HG03097 (cell line): ENCODE results near the gene TMEM164.

Source experiments
- ATAC-seq: cut with Tn5 transposase; IDR thresholded peaks from one replicate; pipeline ENCODE4 v1.9.1; 2021; ENCODE audit not compliant: unreplicated experiment, low FRiP score

Gene TMEM164

DNA sequence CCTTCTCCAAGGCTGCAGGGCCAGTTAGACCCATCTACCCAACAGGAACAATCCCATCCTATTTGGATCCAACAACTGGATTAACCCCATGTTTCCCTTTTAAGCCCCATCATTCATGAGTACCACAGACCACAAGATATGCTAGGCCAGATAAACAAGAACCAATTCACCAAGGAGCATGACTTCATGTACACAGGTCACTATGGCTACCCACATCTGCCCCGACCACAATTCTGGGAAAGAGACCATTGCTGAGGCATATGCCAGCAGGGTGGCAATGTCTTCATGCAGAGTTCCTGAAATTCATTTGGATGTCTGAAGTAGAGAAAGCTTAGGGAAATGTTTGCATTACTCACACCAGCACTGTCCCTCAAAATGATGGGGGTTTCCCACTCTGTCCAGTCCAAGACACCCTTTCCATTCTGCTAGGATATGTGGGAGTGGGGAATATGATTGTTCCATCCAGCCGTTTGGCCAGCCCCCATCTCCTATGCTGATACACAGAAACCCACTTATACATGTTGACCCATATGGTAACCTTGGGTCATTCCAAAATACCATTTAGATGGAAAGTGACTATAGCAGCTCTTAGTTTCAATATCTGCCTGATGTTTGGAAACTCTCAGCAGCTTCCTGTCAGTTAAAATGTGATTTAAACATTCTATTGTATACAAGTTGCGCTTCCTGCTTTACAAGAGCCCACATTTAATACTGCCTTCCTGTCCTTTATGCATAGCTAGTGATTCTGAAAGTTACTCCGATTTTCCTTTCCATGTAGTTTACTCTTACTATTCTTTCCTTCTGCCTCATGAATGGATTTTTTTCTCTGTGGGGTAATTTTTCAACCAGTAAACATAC is 186.0 kb downstream of the TMEM164 start:
- ATAC-seq, result no peak

DNA sequence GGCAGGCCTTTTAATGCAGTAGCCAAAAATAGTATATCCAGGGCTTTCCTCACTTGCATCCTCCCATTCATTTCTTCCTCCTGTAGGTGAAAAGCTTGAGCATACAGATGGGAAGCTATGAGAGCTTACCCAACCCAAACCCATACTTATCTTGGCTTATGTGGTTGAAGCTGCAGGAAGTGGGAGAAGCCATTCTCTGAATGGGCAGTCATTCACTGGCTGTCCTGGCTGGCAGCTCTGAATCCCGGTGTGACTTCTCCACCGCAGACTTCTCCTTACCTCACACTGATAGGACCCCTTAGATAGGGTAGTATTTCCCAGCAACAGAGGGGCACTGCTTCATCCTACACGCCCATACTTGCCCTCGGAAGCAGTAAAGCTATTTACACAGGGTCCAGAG is 189.6 kb downstream of the TMEM164 start:
- ATAC-seq, result no peak

DNA sequence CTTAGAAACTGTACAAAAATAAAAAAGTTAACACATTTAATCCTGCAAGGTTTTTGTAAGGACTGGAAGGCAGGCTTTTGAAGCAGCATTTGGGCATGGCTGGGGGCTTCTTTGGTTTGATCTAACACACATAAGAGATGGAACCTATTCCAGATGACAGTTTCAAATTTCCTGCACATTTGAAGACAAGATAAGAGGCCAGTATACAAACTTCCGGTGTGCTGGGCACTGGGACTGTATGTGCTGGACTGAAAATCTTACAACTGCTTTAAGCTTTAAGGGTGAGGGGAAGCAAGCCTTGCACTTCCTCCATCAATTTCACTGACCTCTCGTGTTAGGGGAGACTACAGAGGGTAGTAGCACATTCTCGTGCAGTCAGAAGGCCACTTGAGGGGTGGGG is 192.1 kb downstream of the TMEM164 start:
- no peak for ATAC-seq

DNA sequence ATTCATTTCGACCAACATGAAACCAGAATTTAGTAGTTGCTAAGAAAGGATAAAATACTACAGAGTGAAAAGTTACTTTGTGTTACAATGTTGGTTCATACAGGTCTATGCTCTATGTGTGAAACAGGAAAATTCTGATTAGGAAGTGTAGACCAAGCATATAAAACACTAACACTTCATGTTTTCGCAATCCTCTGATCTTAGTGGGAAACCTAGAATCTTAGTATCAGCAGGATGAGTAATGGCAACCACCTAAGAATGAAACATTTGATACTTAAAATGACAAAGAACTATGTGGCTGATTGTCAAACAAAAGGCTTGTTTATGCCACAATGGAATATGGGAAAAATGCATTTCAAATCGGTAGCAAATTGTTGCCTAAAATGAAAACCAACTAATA is 198.9 kb downstream of the TMEM164 start:
- no peak for ATAC-seq

DNA sequence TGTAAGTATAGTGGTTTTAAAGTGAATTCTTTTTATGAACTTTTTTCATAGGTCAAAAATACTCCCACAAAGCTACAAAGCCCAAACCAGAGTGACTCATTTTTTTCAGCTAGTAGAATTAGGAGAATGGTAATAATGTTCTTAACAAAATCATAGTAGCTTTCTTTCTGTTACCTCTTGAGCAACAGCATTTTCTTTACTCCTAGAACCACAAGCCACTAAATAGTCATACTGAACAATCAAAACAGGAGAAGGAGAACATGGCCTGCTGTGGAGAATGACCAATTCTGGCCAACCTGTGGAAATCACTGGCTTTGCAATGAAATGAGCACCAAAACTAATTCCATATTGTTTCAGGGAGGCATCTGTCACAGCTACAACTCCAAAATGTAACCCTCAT is 202.1 kb downstream of the TMEM164 start:
- ATAC-seq, result no peak

DNA sequence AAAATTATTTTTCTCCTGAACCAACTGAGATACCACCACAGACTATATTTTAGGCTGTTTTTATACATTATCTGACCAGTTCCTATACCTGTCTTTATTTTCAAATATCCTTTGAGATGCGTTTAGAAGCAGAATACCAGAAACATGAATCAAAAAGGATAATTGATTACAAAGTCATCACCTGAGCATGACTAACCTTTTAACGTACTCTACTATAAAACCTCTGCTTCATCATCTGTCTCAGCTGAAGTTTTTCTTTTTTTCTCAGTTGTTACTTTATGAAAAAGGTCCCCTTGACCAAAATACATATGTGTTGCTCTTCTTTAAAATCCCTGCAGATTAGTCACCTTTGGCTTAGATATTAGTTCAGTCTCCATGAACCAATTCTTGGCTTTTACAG is 205.2 kb downstream of the TMEM164 start:
- no peak for ATAC-seq

DNA sequence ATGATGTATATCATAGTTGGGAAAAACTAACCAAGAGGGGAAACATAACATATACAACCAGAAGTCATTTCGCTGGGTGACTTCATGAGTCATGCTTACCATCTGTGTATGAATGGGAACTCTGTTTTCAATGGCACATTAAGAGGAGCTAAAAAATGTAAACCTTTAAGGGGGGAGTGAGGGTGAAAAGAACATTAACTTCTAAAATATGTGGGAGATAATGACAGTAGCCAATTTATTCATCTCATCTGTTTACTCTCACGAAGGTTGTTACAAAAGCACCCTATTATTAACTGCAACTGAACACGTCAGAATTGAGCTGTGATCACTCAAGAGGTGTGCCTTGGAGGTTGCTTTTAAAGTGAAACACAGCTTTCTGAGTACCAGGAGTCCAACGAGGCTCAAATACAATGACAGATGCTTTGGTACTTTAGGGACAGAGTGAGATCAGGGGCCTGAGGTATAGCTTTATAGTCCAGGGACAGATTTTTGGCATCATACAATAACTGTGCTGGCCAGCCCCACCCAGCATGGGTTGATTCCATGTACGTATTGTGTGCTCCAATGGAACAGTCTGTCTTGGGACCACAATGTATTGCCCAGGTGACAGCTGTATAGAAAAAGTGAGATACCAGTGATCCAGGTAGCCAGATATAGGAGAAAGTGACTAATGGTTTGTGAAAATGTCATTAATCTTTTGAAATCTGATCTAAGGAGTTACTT is 207.7 kb downstream of the TMEM164 start:
- no peak for ATAC-seq

DNA sequence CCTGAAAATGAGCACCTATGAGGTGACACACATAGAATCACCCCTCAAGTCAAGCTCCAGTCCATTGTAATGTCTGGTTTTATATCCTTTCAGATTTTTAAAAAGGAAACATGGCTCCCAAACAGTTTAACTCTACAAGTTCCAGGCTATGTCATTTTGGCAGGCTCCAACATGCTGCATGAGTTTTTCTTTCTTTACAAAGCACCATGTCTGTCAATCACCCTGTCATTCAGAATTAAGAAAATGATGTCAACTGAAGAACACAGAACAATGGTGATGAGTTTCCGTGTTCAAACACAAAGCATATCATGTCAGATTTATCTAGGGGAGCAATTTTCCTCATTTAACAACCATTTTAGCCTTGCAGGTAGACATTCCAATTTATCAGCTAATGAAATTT is 208.4 kb downstream of the TMEM164 start:
- no peak for ATAC-seq

DNA sequence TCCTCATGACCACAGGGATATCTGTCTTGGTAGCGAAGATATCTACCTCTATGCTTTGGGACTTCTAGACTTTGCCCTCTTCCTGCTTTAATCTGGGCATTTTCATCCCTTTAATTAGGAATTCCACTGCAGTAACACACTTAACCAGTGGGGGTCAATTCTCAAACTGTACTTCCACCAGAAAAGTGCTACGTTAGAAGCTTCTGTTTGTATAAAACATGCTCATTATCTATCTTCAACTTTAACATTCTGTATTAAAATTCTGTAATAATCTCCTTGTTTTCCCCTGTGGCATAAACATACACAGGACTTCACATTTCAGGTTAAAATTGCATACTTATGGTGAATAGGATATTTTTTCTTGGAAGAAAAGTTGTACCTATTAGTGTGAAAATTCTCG is 209.4 kb downstream of the TMEM164 start:
- no peak for ATAC-seq

DNA sequence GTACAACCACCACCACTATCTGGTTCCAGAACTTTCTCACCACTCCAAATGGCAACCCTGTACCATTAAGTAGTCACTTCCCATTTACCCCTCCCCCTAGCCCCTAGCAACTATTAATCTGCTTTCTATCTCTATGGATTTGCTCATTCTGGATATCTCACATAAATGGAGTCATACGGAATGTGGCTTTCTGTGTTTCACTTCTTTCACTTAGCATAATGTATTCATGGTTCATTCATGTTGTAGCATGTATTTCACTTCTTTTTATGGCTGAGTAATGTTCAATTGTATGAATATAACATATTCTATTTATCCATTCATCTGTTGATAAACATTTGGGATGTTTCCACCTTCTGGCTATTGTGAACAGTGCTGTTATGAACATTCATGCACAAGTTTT is 210.3 kb downstream of the TMEM164 start:
- ATAC-seq, result no peak

DNA sequence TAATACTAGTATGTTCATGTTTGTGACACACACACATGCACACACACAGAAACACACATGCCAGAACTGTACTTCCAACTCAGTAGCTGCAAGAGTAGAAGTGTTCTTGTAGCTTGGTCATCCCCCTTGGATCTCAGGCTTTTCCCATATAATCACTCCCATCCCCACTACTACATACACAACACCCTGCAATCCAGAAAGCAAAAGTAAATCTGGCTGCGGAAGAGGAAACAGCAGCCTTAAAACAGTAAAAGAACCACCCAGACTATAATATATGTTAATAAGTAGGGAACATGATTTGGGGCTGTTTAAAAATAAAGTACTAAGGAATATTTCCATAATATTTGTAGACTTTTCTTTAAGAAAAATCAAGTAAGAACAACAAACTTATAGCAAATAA is 211.8 kb downstream of the TMEM164 start:
- no peak for ATAC-seq

DNA sequence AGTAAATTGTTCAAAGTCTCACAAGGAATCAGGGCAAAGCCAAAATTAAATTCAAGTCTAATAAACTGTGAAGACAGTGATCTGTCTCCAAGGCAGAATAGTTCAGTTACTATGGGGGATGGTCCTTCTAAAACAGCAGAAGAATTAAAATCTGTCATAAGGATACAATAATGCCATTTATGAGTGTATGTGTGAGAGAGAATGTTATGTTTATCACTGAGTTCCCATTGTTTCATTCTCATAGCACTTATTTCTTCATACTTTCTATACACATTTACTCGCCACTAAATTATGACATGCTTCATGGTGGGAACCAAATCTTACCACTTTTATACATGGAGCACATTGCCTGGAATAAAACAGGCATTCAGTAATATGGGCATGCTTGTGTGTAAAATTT is 212.5 kb downstream of the TMEM164 start:
- no peak for ATAC-seq

DNA sequence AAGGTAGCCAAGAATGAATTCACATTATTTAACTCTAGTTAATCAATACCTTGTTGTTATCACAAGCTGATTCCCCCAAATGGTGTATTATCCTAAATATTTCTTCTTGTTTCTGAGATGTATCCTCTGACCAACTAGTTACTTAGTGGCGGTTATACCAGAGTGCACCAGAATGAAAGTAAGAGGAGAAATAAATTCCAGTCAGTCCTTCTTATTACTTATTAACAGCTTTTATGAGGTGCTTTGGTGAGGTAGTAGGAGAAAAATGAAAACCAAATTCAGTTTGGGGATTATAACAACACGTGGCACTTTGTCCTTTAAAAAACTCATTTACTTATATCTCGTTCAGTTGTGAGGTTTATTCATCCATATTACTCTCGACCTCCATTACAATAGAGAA is 213.1 kb downstream of the TMEM164 start:
- no peak for ATAC-seq

DNA sequence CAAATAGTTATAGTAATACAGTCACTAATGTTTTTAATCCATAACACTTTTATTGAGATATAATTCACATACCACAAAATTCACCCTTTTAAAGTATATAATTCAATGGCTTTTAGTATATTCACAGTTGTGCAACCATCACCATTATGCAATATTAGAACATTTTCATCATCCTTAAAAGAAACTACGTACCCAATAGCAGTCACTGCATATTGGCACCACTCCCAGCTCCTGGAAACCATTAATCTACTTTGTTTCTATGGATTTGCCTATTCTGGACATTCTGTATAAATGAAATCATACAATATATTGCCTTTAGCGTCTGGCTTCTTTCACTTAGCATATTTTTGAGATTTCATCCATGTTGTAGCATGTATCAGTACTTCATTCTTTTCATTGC is 215.7 kb downstream of the TMEM164 start:
- ATAC-seq, result no peak

DNA sequence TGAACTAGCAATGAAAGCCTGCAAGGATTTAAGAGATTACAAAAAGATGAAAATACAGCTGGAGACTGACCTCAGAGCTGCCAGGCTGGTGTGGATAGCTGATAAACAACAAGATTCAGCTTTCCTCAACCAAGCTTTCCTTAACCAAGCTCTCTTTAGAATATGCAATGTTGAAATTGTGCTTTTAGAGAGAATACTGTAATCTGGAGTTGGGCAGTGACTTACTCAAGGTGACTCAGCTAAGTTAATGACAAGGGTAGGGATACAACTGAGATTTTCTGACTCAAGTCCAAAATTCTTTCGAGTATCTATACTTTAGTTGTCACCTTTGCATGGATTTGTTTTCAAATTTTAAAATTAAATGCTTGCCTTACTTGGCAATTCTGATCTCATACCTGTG is 217.0 kb downstream of the TMEM164 start:
- no peak for ATAC-seq

DNA sequence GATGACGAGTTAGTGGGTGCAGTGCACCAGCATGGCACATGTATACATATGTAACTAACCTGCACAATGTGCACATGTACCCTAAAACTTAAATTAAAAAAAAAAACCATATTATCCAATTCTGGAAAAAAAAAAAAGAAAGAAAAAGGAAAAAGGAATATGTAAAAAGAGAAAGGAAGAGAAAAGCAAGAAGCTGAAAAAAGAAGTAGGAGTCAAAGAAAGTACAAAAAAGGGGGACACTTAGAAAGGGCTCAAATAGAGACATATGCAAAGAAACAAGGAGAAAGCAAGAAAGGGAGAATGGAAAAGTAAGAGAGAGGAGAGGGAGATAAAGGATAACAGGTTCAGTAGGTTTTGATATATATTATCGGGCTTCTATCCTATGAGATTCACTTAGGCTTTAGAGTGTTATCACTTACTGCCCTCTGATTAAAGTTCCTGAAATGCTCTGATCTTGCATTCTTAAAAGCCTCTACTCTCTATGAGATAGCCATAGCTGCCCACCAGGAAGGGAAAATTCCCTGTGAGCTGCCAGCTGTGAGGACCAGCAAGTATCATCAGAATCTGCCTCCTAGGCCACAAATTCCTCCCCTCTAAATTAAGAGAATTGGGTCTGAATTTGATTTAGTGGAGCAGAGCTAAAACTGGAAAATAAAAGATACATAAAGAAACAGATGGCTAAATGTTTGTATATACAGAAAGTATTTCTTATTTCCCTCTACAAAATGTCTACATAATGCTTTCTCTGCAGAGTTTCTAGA is 219.8 kb downstream of the TMEM164 start:
- no peak for ATAC-seq

DNA sequence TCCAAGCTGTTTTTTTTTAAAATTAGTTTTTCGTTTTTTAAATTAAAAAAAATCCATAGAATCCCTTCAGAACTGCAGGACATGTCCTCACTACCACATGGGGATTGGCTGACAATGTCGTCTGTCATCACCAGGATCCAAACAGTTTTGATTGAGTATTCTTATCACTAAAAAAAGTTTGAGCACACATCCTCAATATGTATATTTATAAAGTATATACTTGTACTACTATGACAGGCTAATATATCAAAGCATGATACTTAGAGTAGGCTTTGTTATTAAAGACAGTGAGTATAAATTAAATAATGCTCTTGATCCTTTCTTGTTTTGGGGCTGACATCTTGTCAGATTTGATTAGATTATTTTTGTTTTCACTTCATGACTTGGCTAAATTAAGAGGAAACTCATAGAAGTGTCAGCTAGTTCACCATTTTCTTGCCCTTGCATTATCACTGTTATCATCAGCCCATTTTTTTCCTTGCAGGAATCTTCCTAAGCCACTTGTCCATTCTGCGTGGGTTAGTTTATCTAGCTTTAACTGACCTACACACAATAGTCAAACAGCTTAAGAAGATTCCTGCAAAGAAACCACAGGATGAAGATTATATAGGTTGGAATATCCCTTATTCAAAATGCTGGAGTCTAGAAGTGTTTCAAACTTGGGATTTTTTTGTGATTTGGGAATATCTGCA is 222.2 kb downstream of the TMEM164 start:
- no peak for ATAC-seq

DNA sequence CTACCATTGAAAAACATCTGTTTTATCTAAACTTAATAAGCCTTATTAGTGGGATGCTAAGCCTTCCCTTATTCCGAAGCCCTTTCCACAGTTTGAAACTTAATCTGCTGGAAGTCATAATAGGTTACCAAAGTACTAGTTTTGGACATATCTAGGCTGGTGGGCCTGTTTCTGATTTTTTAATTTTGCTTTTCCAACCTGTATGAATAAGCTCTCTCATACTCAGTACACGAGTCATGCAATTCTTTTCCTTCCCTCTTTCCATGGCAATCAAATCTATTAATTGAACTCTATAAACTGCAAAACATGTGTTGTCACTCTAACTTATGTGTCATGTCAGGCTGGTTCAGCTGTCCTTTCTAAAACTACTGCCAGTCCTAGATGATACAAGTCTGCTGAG is 224.0 kb downstream of the TMEM164 start:
- ATAC-seq, result no peak
